Measurements from ENCODE around the gene TTC39A. TPM values are rescaled to one million over a fixed set of nuclear protein-coding genes. Genes with fewer than 3 reads are reported as not detected.

TTC39A gene
- total and polyA plus RNA-seq, 4 experiments from 2014 or later, result not detected

DNA sequence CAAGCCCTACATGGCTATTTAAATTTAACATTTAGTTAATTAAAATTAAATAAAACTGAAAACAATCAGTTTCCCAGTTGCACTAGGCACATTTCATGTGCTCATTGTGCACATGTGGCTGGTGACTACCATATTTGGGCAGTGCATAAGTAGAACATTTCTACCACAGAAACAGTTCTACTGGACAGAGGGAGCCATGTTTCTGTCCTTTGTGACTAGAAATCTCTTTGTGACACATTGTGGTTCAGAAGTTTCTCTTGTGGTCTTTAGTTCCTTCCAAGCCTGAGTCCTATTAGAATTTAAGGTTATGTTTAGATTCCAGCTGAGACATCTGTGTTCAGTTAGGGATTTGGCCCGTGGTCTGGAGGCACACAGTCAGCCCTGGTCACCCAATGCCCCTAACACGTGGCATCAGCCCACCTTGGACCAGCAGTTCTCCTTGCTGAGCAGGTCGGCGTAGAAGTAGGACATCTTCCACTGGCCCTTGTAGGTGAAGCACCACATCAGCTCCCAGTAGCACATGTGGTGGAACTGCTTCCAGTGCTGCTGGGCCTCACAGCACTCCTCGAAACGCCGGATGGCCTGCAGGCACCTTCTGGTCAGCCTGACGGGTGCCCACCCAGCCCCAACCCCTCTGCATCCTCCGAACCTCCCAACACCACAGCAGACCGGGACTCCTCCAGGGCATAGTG is 29.1 kb downstream of the TTC39A start:
- ChIA-PET CTCF (ENCODE audit: partially characterized antibody) (no interaction called here), POLR2A (ENCODE audit: partially characterized antibody) (no interaction called here)
- H3K4me3 Mint-ChIP-seq, result no peak overlapping the region
- Histone ChIP-seq H3K4me3 (ENCODE audit: low read length in 2 of 2) (no peak overlapping the region), H3K36me3 (ENCODE audit: insufficient read depth, low read length) (no peaks in the 10 kb centered on the region), H3K27me3 (ENCODE audit: insufficient read depth, low read length) (no peaks in the 10 kb centered on the region), H3K9me3 (ENCODE audit: control insufficient read depth in 1 of 2, low read length in 2 of 2) (no peaks in the 10 kb centered on the region), H3K27ac (ENCODE audit: low read depth, low read length) (no peak overlapping the region), H3K4me1 (ENCODE audit: insufficient read depth, low read length) (peaks cover 10% of the 10 kb centered on the region)
- peaks cover 6 to 20% (median 10%) of the 10 kb centered on the region in 4 donors for H3K4me1 Mint-ChIP-seq
- intact Hi-C loops (cut with micrococcal nuclease), result no loop called here
- H3K36me3 Mint-ChIP-seq, result no peaks in the 10 kb centered on the region
- DNase-seq, result no peak
- no peak overlapping the region for H3K27ac Mint-ChIP-seq
- H3K27me3 Mint-ChIP-seq, result no peaks in the 10 kb centered on the region
- H3K9me3 Mint-ChIP-seq, result no peaks in the 10 kb centered on the region

DNA sequence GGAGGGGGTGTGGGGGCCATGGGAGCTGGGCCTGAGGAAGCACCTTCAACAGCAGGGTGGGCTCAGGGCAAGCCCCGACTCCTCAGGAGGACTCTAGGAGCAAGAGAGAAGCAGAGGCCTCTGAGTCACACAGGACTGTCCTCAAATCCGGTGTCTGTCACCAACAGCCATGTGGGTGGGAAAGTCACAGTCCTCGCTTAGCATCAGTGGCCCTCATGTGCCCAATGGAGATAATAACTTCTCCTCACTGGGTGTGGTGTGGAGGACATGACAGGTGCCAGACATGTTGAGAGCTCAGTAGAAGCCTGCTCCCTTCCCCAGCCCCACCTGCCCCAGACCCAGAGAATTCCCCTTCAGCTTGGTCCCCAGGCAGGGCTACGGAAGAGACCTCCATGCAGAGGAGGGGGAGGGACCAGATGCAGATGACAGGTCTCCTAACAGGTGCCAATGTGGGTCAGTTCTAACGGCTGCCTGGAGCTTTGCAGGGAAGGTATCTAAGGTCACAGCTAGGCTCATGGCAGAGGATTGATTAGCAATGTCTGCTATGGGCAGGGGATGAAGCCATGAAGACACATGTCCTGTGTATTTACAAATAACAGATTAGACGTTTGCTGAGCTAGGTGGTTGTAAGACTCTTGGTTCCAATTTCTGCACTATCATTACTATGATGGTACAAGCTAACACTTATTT is 30.2 kb downstream of the TTC39A start:
- Mint-ChIP-seq H3K9me3 (no peaks in the 10 kb centered on the region), H3K27ac (peak overlapping the region in 1 of 7 donors; percentile 29), H3K27me3 (no peaks in the 10 kb centered on the region), H3K4me3 (no peak overlapping the region), H3K4me1 (peaks cover 6 to 29% (median 13%) of the 10 kb centered on the region in 4 donors), H3K36me3 (no peaks in the 10 kb centered on the region)
- no peak overlapping the region for H3K4me3 ChIP-seq (ENCODE audit: low read length in 2 of 2)
- no peaks in the 10 kb centered on the region for H3K27me3 ChIP-seq (ENCODE audit: insufficient read depth, low read length)
- no peaks in the 10 kb centered on the region for H3K9me3 ChIP-seq (ENCODE audit: control insufficient read depth in 1 of 2, low read length in 2 of 2)
- H3K36me3 ChIP-seq (ENCODE audit: insufficient read depth, low read length), result no peaks in the 10 kb centered on the region
- CTCF ChIA-PET (ENCODE audit: partially characterized antibody), result no interaction called here
- no peak overlapping the region for H3K27ac ChIP-seq (ENCODE audit: low read depth, low read length)
- peaks cover 12% of the 10 kb centered on the region for H3K4me1 ChIP-seq (ENCODE audit: insufficient read depth, low read length)
- intact Hi-C loops (cut with micrococcal nuclease), result loop anchor here (5.0 kb wide), 1 partner anchor 108 kb away; no protein-coding TSS in a partner anchor
- POLR2A ChIA-PET (ENCODE audit: partially characterized antibody), result no interaction called here
- DNase-seq, result no peak

DNA sequence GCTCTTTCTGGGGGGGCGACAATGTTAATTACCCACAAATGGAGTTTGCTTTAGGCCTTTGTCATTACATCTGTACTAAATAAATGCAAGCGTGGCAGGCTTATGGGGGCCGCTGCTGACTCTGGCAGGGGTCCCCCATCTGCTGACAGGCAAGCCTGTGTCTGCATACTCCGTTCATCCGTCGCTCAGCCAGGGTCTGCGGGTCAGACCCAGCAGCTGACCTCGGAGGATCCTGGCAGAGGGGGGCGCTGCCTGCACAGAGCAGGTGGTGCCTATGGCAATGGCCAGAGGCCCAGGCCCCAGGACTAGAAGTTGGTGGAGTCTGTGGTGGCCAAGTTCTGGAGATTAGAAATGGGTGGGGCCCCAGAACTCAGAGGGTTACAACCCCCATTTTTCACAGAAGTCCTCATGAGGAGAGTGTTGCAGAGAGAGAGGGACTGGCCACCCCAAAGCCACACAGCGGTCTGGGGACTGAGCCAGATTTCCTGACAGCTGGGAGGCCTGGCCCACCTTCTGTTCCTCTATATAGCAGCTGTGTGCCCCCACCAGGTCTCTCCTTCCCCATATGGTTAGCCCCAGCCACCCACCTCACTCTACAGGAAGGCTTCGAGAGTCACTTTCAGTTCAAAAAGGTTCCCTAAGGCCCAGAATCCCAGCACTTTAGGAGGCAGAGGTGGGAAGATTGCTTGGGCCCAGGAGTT is 31.0 kb downstream of the TTC39A start:
- Mint-ChIP-seq H3K27ac (peak overlapping the region in 1 of 7 donors; percentile 29), H3K9me3 (no peaks in the 10 kb centered on the region), H3K4me3 (no peak overlapping the region), H3K36me3 (no peaks in the 10 kb centered on the region), H3K4me1 (peaks cover 6 to 30% (median 13%) of the 10 kb centered on the region in 4 donors), H3K27me3 (no peaks in the 10 kb centered on the region)
- peaks cover 12% of the 10 kb centered on the region for H3K4me1 ChIP-seq (ENCODE audit: insufficient read depth, low read length)
- H3K27me3 ChIP-seq (ENCODE audit: insufficient read depth, low read length), result no peaks in the 10 kb centered on the region
- CTCF ChIA-PET (ENCODE audit: partially characterized antibody), result no interaction called here
- H3K27ac ChIP-seq (ENCODE audit: low read depth, low read length), result no peak overlapping the region
- intact Hi-C loops (cut with micrococcal nuclease), result loop anchor here (5.0 kb wide), 1 partner anchor 107 kb away; no protein-coding TSS in a partner anchor
- no peak overlapping the region for H3K4me3 ChIP-seq (ENCODE audit: low read length in 2 of 2)
- DNase-seq, result no peak
- POLR2A ChIA-PET (ENCODE audit: partially characterized antibody), result no interaction called here
- H3K9me3 ChIP-seq (ENCODE audit: control insufficient read depth in 1 of 2, low read length in 2 of 2), result no peaks in the 10 kb centered on the region
- no peaks in the 10 kb centered on the region for H3K36me3 ChIP-seq (ENCODE audit: insufficient read depth, low read length)

DNA sequence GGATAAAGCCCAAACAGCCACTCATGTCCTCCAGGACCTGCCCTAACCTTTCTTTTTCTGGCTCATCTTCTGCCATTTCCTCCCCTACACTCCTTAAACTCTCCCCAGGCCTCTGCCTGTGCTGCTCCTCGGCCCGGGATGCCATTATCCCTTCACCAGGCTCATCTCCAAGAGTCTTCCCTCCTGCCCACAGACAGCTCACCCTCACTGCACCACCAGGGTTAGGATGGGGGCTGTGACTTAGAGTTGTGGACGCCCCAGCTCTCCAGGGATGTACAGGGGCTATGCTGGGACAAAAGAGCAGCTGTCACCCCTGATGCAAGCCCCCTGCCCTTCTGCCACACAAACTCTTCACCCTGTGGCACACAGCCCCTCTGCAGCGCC is 32.0 kb downstream of the TTC39A start:
- H3K9me3 ChIP-seq (ENCODE audit: control insufficient read depth in 1 of 2, low read length in 2 of 2), result no peaks in the 10 kb centered on the region
- H3K4me3 ChIP-seq (ENCODE audit: low read length in 2 of 2), result no peak overlapping the region
- peak overlapping the region in 2 of 7 donors; percentile 57 for H3K27ac Mint-ChIP-seq
- intact Hi-C loops (cut with micrococcal nuclease), result loop anchor here (5.0 kb wide), 1 partner anchor 106 kb away; no protein-coding TSS in a partner anchor
- H3K4me3 Mint-ChIP-seq, result peak overlapping the region in 4 of 8 donors; percentile 15 to 75 (median 34)
- no peak overlapping the region for H3K27ac ChIP-seq (ENCODE audit: low read depth, low read length)
- DNase-seq, result no peak
- no peaks in the 10 kb centered on the region for H3K27me3 ChIP-seq (ENCODE audit: insufficient read depth, low read length)
- peaks cover 12% of the 10 kb centered on the region for H3K4me1 ChIP-seq (ENCODE audit: insufficient read depth, low read length)
- H3K4me1 Mint-ChIP-seq, result peaks cover 4 to 30% (median 12%) of the 10 kb centered on the region in 4 donors
- H3K36me3 Mint-ChIP-seq, result no peaks in the 10 kb centered on the region
- CTCF ChIA-PET (ENCODE audit: partially characterized antibody), result interaction anchor here (0.6 kb wide), 1 partner anchor 91 kb away, joined by 3 read pairs; no protein-coding TSS in a partner anchor
- H3K36me3 ChIP-seq (ENCODE audit: insufficient read depth, low read length), result no peaks in the 10 kb centered on the region
- H3K27me3 Mint-ChIP-seq, result no peaks in the 10 kb centered on the region
- POLR2A ChIA-PET (ENCODE audit: partially characterized antibody), result no interaction called here
- no peaks in the 10 kb centered on the region for H3K9me3 Mint-ChIP-seq

DNA sequence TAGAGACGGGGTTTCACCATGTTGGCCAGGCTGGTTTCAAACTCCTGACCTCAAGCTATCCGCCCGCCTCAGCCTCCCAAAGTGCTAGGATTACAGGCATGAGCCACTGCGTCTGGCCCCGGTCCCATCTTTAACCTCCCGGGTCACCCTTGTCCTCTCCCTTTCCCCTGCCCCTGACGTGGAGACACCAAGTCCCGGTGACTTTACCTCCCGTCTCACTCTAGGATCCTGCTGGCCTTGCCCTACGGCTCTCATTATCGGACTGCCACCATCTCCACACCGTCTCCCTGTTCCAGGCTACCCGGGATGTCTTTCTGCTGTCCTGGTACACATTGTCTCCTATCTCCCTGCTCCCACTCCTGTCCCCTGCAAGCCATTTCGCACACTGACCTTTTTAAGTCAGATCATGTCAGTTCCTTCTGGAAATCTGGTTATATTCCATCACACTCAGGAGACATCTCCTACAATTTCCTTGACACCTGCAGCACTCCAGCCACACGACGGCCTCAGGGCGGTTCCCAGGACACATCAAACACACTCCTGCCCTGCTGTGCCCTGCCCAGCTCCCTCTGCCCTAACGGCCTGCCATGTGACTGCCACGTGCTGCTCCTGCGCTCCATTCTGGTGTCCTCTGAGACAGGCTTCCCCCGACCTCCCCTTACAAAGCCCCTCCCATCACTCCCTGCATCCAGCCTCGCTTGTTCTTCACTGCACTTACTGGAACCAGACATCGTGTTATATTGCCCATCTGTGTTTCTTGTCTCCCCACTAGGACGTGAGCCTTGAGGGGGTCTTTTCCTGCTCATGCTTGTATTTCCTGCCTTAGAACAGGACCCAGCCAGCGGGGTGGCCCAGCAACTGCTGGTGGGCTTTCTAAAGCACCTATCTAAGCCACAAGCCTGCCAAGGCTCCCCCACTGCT is 32.7 kb downstream of the TTC39A start:
- no peak overlapping the region for H3K27ac ChIP-seq (ENCODE audit: low read depth, low read length)
- peaks cover 4 to 30% (median 12%) of the 10 kb centered on the region in 4 donors for H3K4me1 Mint-ChIP-seq
- CTCF ChIA-PET (ENCODE audit: partially characterized antibody), result interaction anchor here (0.6 to 3.3 kb wide), 13 partner anchors 8 to 1433 kb away, joined by 3 to 24 read pairs (median 3); no protein-coding TSS in a partner anchor
- no peaks in the 10 kb centered on the region for H3K36me3 ChIP-seq (ENCODE audit: insufficient read depth, low read length)
- no peaks in the 10 kb centered on the region for H3K36me3 Mint-ChIP-seq
- intact Hi-C loops (cut with micrococcal nuclease), result loop anchor here (2.0 to 5.0 kb wide), 3 partner anchors 105 to 425 kb away; no protein-coding TSS in a partner anchor
- peak overlapping the region in 1 of 2 donors; percentile 52 for H3K4me3 ChIP-seq (ENCODE audit: low read length in 2 of 2)
- H3K27me3 Mint-ChIP-seq, result no peaks in the 10 kb centered on the region
- no peaks in the 10 kb centered on the region for H3K9me3 Mint-ChIP-seq
- peak overlapping the region; percentile 58 to 84 (median 75) for H3K4me3 Mint-ChIP-seq
- no peaks in the 10 kb centered on the region for H3K9me3 ChIP-seq (ENCODE audit: control insufficient read depth in 1 of 2, low read length in 2 of 2)
- H3K4me1 ChIP-seq (ENCODE audit: insufficient read depth, low read length), result peaks cover 12% of the 10 kb centered on the region
- peak overlapping the region in 5 of 7 donors; percentile 9 to 70 (median 15) for H3K27ac Mint-ChIP-seq
- no peaks in the 10 kb centered on the region for H3K27me3 ChIP-seq (ENCODE audit: insufficient read depth, low read length)
- POLR2A ChIA-PET (ENCODE audit: partially characterized antibody), result interaction anchor here (1.1 kb wide), 1 partner anchor 62 kb away, joined by 3 read pairs; no protein-coding TSS in a partner anchor
- no peak for DNase-seq

DNA sequence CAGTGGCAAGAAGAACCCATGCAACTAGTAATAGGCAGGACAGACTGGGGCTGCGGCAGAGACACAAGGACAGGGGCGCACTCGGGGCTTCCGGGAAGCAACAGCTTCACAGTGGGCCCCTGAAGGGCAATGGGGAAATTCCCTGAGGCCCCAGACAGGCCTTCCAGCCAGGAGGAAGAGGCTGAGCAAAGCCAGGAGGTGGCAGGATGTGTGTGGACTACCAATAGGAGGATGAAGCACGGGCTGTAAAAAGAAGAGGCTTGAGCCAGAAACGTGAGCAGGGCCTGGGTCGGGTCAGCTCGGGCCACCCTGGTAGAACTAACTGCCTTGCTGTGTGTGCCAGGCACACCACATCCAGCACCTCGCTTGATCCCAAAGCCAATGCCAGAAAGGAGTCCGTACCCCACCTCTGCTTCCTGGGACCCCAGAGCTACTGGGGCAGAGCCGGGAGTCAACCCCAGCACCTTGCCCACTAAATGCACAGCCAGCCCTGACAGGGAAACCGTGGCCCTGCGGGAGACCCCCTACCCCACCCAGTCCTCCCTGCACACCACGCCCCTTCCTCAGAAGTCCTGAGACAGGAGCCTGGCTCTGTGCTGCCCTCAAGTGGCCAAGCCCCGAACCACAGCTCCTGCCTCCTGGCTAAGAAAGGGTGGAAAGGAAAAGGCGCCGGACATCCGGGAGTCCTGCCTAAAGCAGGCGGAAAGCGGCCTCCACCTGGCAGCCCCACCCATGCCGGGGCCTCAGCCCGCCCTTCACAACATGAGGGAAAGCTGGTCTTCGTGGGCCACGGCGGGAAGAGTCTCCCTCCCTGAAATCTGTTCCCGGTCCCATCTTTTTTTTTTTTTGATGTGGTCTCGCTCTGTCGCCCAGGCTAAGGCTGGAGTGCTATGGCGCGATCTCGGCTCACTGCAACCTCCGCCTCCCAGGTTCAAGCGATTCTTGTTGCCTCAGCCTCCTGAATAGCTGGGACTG is 33.7 kb downstream of the TTC39A start:
- Histone ChIP-seq H3K27ac (ENCODE audit: low read depth, low read length) (no peak overlapping the region), H3K4me1 (ENCODE audit: insufficient read depth, low read length) (peaks cover 12% of the 10 kb centered on the region), H3K9me3 (ENCODE audit: control insufficient read depth in 1 of 2, low read length in 2 of 2) (no peaks in the 10 kb centered on the region), H3K36me3 (ENCODE audit: insufficient read depth, low read length) (no peaks in the 10 kb centered on the region), H3K4me3 (ENCODE audit: low read length in 2 of 2) (peak overlapping the region; percentile 36 to 52), H3K27me3 (ENCODE audit: insufficient read depth, low read length) (no peaks in the 10 kb centered on the region)
- POLR2A ChIA-PET (ENCODE audit: partially characterized antibody), result interaction anchor here (1.1 kb wide), 1 partner anchor 61 kb away, joined by 3 read pairs; no protein-coding TSS in a partner anchor
- Mint-ChIP-seq H3K27ac (peak overlapping the region in 2 of 7 donors; percentile 13 to 52), H3K4me1 (peaks cover 4 to 30% (median 12%) of the 10 kb centered on the region in 4 donors), H3K36me3 (no peaks in the 10 kb centered on the region), H3K4me3 (peak overlapping the region; percentile 58 to 84 (median 76)), H3K9me3 (no peaks in the 10 kb centered on the region), H3K27me3 (no peaks in the 10 kb centered on the region)
- CTCF ChIA-PET (ENCODE audit: partially characterized antibody), result interaction anchor here (0.6 to 3.3 kb wide), 15 partner anchors 9 to 1434 kb away, joined by 3 to 24 read pairs (median 3); no protein-coding TSS in a partner anchor
- peak; percentile 45 to 60 (median 53) for DNase-seq
- intact Hi-C loops (cut with micrococcal nuclease), result loop anchor here (2.0 to 5.0 kb wide), 3 partner anchors 104 to 424 kb away; no protein-coding TSS in a partner anchor

Data from CD4-positive, alpha-beta memory T cell (primary cell).